ENCODE measurements around the gene SLIT3.

Gene SLIT3

GRCh38 chr5:169080448-169080911 lies 220.5 kb downstream of the SLIT3 start:
- H3K4me3 ChIP-seq (ENCODE audit: low read length in 2 of 2) = no peak overlapping the region
- no peaks in the 10 kb centered on the region for H3K4me1 ChIP-seq (ENCODE audit: control insufficient read depth in 2 of 2, insufficient read depth in 2 of 2, low read length in 2 of 2)
- no peak overlapping the region for H3K27ac ChIP-seq (ENCODE audit: low read depth in 2 of 2, low read length in 2 of 2)
- H3K36me3 ChIP-seq (ENCODE audit: control insufficient read depth in 2 of 2, insufficient read depth in 2 of 2, low read length in 2 of 2) = no peaks in the 10 kb centered on the region
- H3K27me3 ChIP-seq (ENCODE audit: control insufficient read depth in 2 of 2, insufficient read depth in 2 of 2, low read length in 2 of 2) = no peaks in the 10 kb centered on the region
- no peaks in the 10 kb centered on the region for H3K9me3 ChIP-seq (ENCODE audit: control insufficient read depth in 2 of 2, low read length in 2 of 2)
- no peak overlapping the region for H3K9ac ChIP-seq (ENCODE audit: low read depth in 1 of 2, low read length in 2 of 2)

- H3K4me3 ChIP-seq (ENCODE audit: low read length in 2 of 2) = no peak overlapping the region
- no peaks in the 10 kb centered on the region for H3K9me3 ChIP-seq (ENCODE audit: control insufficient read depth in 2 of 2, low read length in 2 of 2)
- no peaks in the 10 kb centered on the region for H3K27me3 ChIP-seq (ENCODE audit: control insufficient read depth in 2 of 2, insufficient read depth in 2 of 2, low read length in 2 of 2)
- H3K27ac ChIP-seq (ENCODE audit: low read depth in 2 of 2, low read length in 2 of 2) = no peak overlapping the region
- no peaks in the 10 kb centered on the region for H3K36me3 ChIP-seq (ENCODE audit: control insufficient read depth in 2 of 2, insufficient read depth in 2 of 2, low read length in 2 of 2)
- no peaks in the 10 kb centered on the region for H3K4me1 ChIP-seq (ENCODE audit: control insufficient read depth in 2 of 2, insufficient read depth in 2 of 2, low read length in 2 of 2)
- H3K9ac ChIP-seq (ENCODE audit: low read depth in 1 of 2, low read length in 2 of 2) = no peak overlapping the region
These were observed 221.2 kb downstream of the SLIT3 start for GRCh38 chr5:169079697-169080096.

- Histone ChIP-seq H3K4me1 (ENCODE audit: control insufficient read depth in 2 of 2, insufficient read depth in 2 of 2, low read length in 2 of 2) (no peaks in the 10 kb centered on the region), H3K27me3 (ENCODE audit: control insufficient read depth in 2 of 2, insufficient read depth in 2 of 2, low read length in 2 of 2) (no peaks in the 10 kb centered on the region), H3K36me3 (ENCODE audit: control insufficient read depth in 2 of 2, insufficient read depth in 2 of 2, low read length in 2 of 2) (no peaks in the 10 kb centered on the region), H3K4me3 (ENCODE audit: low read length in 2 of 2) (no peak overlapping the region), H3K9me3 (ENCODE audit: control insufficient read depth in 2 of 2, low read length in 2 of 2) (no peaks in the 10 kb centered on the region), H3K9ac (ENCODE audit: low read depth in 1 of 2, low read length in 2 of 2) (no peak overlapping the region), H3K27ac (ENCODE audit: low read depth in 2 of 2, low read length in 2 of 2) (no peak overlapping the region)
These were observed 226.1 kb downstream of the SLIT3 start for GRCh38 chr5:169074839-169075238.

- no peaks in the 10 kb centered on the region for H3K9me3 ChIP-seq (ENCODE audit: control insufficient read depth in 2 of 2, low read length in 2 of 2)
- H3K27ac ChIP-seq (ENCODE audit: low read depth in 2 of 2, low read length in 2 of 2) = no peak overlapping the region
- H3K4me3 ChIP-seq (ENCODE audit: low read length in 2 of 2) = no peak overlapping the region
- no peaks in the 10 kb centered on the region for H3K4me1 ChIP-seq (ENCODE audit: control insufficient read depth in 2 of 2, insufficient read depth in 2 of 2, low read length in 2 of 2)
- no peaks in the 10 kb centered on the region for H3K27me3 ChIP-seq (ENCODE audit: control insufficient read depth in 2 of 2, insufficient read depth in 2 of 2, low read length in 2 of 2)
- H3K9ac ChIP-seq (ENCODE audit: low read depth in 1 of 2, low read length in 2 of 2) = no peak overlapping the region
- H3K36me3 ChIP-seq (ENCODE audit: control insufficient read depth in 2 of 2, insufficient read depth in 2 of 2, low read length in 2 of 2) = no peaks in the 10 kb centered on the region
These were observed 228.7 kb downstream of the SLIT3 start for GRCh38 chr5:169072233-169072632.

GRCh38 chr5:169070413-169070812 lies 230.5 kb downstream of the SLIT3 start:
- no peaks in the 10 kb centered on the region for H3K9me3 ChIP-seq (ENCODE audit: control insufficient read depth in 2 of 2, low read length in 2 of 2)
- H3K4me3 ChIP-seq (ENCODE audit: low read length in 2 of 2) = no peak overlapping the region
- no peaks in the 10 kb centered on the region for H3K4me1 ChIP-seq (ENCODE audit: control insufficient read depth in 2 of 2, insufficient read depth in 2 of 2, low read length in 2 of 2)
- no peaks in the 10 kb centered on the region for H3K36me3 ChIP-seq (ENCODE audit: control insufficient read depth in 2 of 2, insufficient read depth in 2 of 2, low read length in 2 of 2)
- H3K9ac ChIP-seq (ENCODE audit: low read depth in 1 of 2, low read length in 2 of 2) = no peak overlapping the region
- H3K27ac ChIP-seq (ENCODE audit: low read depth in 2 of 2, low read length in 2 of 2) = no peak overlapping the region
- H3K27me3 ChIP-seq (ENCODE audit: control insufficient read depth in 2 of 2, insufficient read depth in 2 of 2, low read length in 2 of 2) = peaks cover 2% of the 10 kb centered on the region in 2 donors

- Histone ChIP-seq H3K27me3 (ENCODE audit: control insufficient read depth in 2 of 2, insufficient read depth in 2 of 2, low read length in 2 of 2) (peaks cover 3% of the 10 kb centered on the region in 2 donors), H3K4me1 (ENCODE audit: control insufficient read depth in 2 of 2, insufficient read depth in 2 of 2, low read length in 2 of 2) (no peaks in the 10 kb centered on the region), H3K27ac (ENCODE audit: low read depth in 2 of 2, low read length in 2 of 2) (no peak overlapping the region), H3K9ac (ENCODE audit: low read depth in 1 of 2, low read length in 2 of 2) (no peak overlapping the region), H3K4me3 (ENCODE audit: low read length in 2 of 2) (no peak overlapping the region), H3K9me3 (ENCODE audit: control insufficient read depth in 2 of 2, low read length in 2 of 2) (no peaks in the 10 kb centered on the region), H3K36me3 (ENCODE audit: control insufficient read depth in 2 of 2, insufficient read depth in 2 of 2, low read length in 2 of 2) (no peaks in the 10 kb centered on the region)
These were observed 233.2 kb downstream of the SLIT3 start for GRCh38 chr5:169067751-169068173.

GRCh38 chr5:169065400-169065799 lies 235.5 kb downstream of the SLIT3 start:
- no peaks in the 10 kb centered on the region for H3K36me3 ChIP-seq (ENCODE audit: control insufficient read depth in 2 of 2, insufficient read depth in 2 of 2, low read length in 2 of 2)
- H3K9me3 ChIP-seq (ENCODE audit: control insufficient read depth in 2 of 2, low read length in 2 of 2) = no peaks in the 10 kb centered on the region
- H3K27me3 ChIP-seq (ENCODE audit: control insufficient read depth in 2 of 2, insufficient read depth in 2 of 2, low read length in 2 of 2) = peaks cover 3 to 5% of the 10 kb centered on the region in 2 donors
- no peak overlapping the region for H3K27ac ChIP-seq (ENCODE audit: low read depth in 2 of 2, low read length in 2 of 2)
- H3K4me3 ChIP-seq (ENCODE audit: low read length in 2 of 2) = no peak overlapping the region
- H3K9ac ChIP-seq (ENCODE audit: low read depth in 1 of 2, low read length in 2 of 2) = no peak overlapping the region
- H3K4me1 ChIP-seq (ENCODE audit: control insufficient read depth in 2 of 2, insufficient read depth in 2 of 2, low read length in 2 of 2) = no peaks in the 10 kb centered on the region

GRCh38 chr5:169064093-169064492 lies 236.8 kb downstream of the SLIT3 start:
- Histone ChIP-seq H3K27me3 (ENCODE audit: control insufficient read depth in 2 of 2, insufficient read depth in 2 of 2, low read length in 2 of 2) (peaks cover 3 to 5% of the 10 kb centered on the region in 2 donors), H3K9ac (ENCODE audit: low read depth in 1 of 2, low read length in 2 of 2) (no peak overlapping the region), H3K27ac (ENCODE audit: low read depth in 2 of 2, low read length in 2 of 2) (no peak overlapping the region), H3K4me3 (ENCODE audit: low read length in 2 of 2) (no peak overlapping the region), H3K9me3 (ENCODE audit: control insufficient read depth in 2 of 2, low read length in 2 of 2) (no peaks in the 10 kb centered on the region), H3K4me1 (ENCODE audit: control insufficient read depth in 2 of 2, insufficient read depth in 2 of 2, low read length in 2 of 2) (no peaks in the 10 kb centered on the region), H3K36me3 (ENCODE audit: control insufficient read depth in 2 of 2, insufficient read depth in 2 of 2, low read length in 2 of 2) (no peaks in the 10 kb centered on the region)

GRCh38 chr5:169063316-169063953 lies 237.5 kb downstream of the SLIT3 start:
- Histone ChIP-seq H3K27me3 (ENCODE audit: control insufficient read depth in 2 of 2, insufficient read depth in 2 of 2, low read length in 2 of 2) (peaks cover 3 to 5% of the 10 kb centered on the region in 2 donors), H3K4me3 (ENCODE audit: low read length in 2 of 2) (no peak overlapping the region), H3K36me3 (ENCODE audit: control insufficient read depth in 2 of 2, insufficient read depth in 2 of 2, low read length in 2 of 2) (no peaks in the 10 kb centered on the region)

GRCh38 chr5:169062690-169063089 lies 238.2 kb downstream of the SLIT3 start:
- no peaks in the 10 kb centered on the region for H3K9me3 ChIP-seq (ENCODE audit: control insufficient read depth in 2 of 2, low read length in 2 of 2)
- H3K27me3 ChIP-seq (ENCODE audit: control insufficient read depth in 2 of 2, insufficient read depth in 2 of 2, low read length in 2 of 2) = peaks cover 3 to 5% of the 10 kb centered on the region in 2 donors
- no peak overlapping the region for H3K27ac ChIP-seq (ENCODE audit: low read depth in 2 of 2, low read length in 2 of 2)
- H3K9ac ChIP-seq (ENCODE audit: low read depth in 1 of 2, low read length in 2 of 2) = no peak overlapping the region
- H3K4me1 ChIP-seq (ENCODE audit: control insufficient read depth in 2 of 2, insufficient read depth in 2 of 2, low read length in 2 of 2) = no peaks in the 10 kb centered on the region
- no peak overlapping the region for H3K4me3 ChIP-seq (ENCODE audit: low read length in 2 of 2)
- H3K36me3 ChIP-seq (ENCODE audit: control insufficient read depth in 2 of 2, insufficient read depth in 2 of 2, low read length in 2 of 2) = no peaks in the 10 kb centered on the region

More at GRCh38 chr5:169063316-169063953, 237.5 kb downstream of the SLIT3 start:
- H3K27ac ChIP-seq (ENCODE audit: low read depth in 2 of 2, low read length in 2 of 2) = no peak overlapping the region
- no peaks in the 10 kb centered on the region for H3K4me1 ChIP-seq (ENCODE audit: control insufficient read depth in 2 of 2, insufficient read depth in 2 of 2, low read length in 2 of 2)
- H3K9ac ChIP-seq (ENCODE audit: low read depth in 1 of 2, low read length in 2 of 2) = no peak overlapping the region
- H3K9me3 ChIP-seq (ENCODE audit: control insufficient read depth in 2 of 2, low read length in 2 of 2) = no peaks in the 10 kb centered on the region
